Myocyte (in vitro differentiated cells): ENCODE measurements around the gene TMTC1. TPM values are rescaled to one million over a fixed set of nuclear protein-coding genes. Genes with fewer than 3 reads are reported as not detected.
A peak's percentile ranks its signal among the peaks of the same experiment; 100 is the strongest.

Source experiments
- DNase-seq: peaks from one replicate; pipeline ENCODE4 v3.0.0-alpha.2; 2012; ENCODE audit warnings: low read depth
- total RNA-seq: library from RNA; depleted of rRNA; stranded (reverse); fragments of >200 nt; gene quantifications from 2 replicates; pipeline ENCODE4 v1.2.3, GENCODE V29; 2014

Gene TMTC1
- total RNA-seq, 1 donor from 2014 or later = 159 TPM

DNA sequence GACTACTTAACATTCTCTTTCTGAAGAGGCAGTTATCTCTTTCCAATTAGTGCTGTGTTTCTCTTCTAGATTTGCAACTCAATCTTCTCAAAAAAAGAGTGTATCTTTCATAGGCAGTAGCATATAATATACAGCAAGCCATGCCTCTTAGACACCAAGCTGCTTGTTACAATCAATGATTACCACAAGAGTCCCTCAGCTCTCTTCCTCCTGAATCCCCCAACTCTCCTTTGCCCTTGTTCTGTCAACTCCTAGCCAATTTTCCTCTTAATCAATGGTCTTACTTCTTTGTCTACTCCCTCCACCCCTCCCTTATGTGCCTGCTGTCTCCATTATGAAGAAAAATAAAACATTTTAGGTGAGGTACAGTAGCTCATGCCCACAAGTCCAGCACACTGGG, 2.6 kb downstream of the TMTC1 start:
- no peak for DNase-seq

- no peak for DNase-seq
Observed at GRCh38 chr12:29780084-29780483, 3.7 kb downstream of the TMTC1 start.

- no peak for DNase-seq
Observed at GRCh38 chr12:29778531-29778930, 5.2 kb downstream of the TMTC1 start.

DNA sequence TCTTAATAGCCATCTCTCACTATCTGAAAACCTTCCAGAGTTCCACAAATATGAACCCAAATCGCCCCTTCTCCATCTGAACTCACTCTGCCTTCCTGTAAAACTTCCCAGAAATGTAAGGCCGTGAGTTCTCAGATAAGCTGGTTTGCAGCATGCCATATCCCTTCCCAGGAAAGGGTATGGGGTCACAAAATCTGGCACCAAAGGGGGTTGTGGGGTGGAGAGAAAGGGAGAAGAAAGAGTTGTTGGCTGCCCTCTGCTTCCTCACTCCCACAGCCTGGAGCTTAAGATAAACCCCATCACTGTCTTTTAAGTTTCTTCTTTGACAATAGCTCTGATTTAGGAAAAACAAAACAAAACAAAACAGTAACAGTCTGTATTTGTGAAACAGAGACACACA, 10.7 kb downstream of the TMTC1 start:
- no peak for DNase-seq

- no peak for DNase-seq
Observed at GRCh38 chr12:29771786-29772185, 12.0 kb downstream of the TMTC1 start.

DNA sequence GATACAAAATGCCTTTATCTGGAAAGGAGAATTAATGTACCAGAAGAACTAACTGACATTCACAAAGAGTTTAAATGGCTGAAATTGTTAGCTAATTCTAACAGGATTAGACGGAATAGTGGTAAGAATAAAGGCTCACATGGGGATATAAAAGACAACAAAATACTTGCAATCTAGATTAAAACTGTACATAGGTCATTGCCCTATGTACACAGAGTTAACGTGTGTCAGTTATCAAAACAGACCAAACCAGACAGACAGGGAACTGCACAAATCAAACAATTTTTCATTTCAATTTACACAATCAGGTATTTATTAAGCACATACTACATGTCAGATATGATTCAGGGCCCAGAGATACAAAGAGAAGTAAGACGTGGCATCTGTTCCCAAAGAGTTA, 12.6 kb downstream of the TMTC1 start:
- no peak for DNase-seq

DNA sequence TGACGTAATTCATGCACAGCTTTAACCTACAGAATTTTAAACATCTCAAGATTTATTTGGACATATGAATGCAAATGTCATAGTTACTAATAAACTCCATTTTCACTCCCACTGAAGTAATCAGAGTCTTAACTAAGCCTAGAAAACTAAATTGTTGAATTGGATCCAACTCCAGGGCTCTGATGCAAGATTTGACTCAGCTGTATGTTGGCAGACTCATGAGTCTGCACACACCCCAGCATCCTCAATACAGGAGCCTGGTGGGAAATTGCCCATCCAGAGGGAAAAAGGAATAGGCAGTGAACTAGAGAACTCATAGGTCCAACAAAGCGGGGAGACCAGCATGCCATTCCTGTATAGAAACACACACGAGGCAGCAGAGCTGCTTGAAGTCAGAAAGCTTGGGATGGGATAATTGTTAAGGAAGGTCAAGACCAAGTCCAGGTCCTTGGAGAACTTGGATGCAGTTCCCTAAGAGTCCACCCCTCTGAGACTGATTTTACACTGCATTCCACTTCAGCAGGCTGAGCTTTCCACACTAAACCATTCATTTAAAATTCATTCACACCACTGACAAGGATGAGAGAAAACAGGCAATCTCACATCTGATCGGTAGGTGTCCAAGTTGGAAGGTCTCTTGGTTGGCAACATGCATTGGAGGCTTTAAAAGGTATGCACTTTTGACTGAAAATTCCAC, 14.4 kb downstream of the TMTC1 start:
- peak; percentile 62 for DNase-seq

DNA sequence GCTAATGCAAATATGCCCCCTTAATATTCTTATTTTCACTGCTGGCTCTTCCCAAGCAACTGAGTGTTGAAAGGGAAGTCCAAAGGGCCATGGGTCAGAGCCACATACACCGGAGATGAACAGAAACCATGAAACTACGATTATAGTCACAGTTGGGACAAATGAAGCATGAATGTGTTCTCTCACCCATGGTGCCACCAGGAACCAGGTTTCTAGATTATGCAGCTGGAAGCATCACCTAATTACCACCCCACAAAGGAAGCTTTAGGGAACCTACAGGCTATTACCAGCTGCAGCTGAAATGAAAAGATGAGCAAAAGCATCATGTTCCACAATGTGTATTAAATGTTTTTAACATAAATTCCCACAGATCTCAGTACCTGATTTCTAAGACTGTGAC, 15.4 kb downstream of the TMTC1 start:
- no peak for DNase-seq

DNA sequence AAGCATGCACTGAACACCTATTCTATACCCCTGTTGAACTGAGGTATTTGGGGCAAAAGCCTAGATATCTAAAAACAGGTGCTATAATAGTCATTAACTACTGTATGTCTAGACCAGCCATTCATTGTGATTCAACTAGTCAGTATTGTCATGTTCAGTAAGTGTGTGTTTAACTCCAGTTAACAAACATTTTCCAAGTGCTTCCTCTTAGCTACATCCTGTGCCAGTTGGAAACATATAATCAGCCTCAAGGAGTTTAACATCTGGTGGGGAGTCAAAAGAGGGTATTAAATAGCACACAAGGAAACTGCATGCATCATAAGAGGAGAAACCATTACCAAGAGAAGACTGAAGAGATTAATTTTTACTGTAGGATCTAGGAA, 20.4 kb downstream of the TMTC1 start:
- no peak for DNase-seq

DNA sequence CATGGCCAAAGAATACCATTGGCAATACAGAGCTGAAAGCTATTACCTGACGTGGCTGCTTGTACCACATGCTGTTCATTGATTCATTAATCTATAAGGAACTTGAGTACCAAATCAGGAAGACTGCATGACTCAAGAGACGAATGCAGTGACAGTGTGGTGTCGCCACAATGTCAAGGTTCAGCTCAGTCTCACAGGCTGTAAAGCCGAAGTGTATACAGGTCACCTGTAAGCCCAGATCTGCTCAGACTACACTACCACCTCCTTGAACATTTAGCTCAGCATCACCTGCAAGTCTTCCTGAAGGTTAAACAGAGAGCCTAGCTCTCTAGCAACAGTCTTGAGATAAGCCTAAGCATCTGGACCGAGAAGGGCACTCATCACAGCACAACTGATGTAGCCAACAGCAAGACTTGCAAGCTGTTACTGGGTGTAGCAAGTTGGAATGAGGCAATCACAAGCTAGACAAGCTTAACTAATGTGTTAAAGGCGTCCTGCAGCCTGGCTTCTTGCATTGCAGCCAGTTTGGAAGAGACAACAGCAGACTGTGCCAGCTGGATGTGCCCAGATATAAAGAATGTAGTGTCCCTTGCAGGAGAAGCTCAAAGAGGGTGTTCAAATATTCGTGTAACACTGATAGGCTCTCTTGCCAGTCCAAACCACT, 21.0 kb downstream of the TMTC1 start:
- no peak for DNase-seq

GRCh38 chr12:29759950-29760349, 23.8 kb downstream of the TMTC1 start:
- no peak for DNase-seq

- no peak for DNase-seq
Observed at GRCh38 chr12:29756741-29757390, 26.9 kb downstream of the TMTC1 start.

DNA sequence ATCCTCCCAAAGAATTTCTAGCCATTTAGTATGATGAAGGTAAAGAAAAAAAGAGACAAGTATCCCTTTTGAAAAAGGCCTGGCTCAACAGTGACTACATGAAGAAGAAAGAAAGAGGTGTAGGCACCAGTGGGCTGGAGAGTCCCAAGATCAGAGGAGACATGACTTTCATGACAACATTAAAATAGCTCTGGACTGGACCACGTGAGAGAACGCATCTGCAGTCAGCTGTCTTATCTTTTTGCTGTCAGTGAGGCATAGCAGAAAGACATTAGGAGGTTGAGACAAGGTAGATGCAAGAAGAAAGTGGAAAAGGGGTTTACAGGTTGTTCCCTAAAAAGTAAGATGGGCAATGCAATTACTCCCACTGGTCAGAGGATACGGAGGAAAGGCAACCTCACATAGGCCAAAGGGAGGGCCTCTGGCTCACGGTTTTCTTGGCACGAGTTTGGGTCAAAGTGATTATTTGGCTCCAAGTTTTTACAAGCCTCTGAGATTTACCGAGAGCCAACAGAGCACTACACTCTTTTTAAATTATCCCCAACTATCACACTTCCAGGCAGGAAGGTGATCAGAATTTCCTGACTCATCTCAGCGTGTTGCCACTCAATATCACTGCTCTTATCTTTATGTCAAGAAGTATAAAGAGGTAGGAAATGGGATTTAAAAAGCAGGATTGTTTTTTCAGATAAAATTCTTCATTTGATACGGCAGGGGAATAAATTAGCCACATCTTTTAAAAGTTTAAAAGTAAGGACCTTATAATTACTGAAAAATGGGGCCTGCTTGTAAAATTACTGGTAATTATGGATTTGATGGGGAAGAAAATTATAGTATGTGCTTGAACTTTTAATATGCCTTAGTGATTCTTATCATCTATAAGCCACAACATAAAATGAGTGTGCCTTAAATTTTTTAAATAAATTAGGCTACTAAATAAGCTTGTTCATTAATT, 29.2 kb downstream of the TMTC1 start:
- DNase-seq = no peak

GRCh38 chr12:29752121-29752520, 31.6 kb downstream of the TMTC1 start:
- no peak for DNase-seq

DNA sequence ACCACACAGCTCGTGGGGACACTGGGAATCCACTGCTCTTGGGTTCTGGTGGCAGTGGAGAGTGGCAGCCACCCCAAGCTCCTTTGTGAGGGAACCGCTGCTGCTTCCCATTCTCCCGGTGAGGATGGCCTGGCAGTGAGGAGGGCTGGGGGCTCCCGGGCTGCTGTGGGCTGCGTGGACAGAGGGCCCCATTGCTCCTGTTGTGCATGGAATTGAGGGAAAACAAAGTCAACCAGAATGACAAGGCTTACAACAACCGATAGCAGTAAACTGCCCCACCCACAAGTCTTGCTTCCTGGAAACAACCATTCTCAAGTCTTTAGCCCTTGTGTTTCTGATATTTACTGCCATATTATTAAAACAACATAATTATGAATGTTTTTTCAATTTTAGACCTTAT, 32.1 kb downstream of the TMTC1 start:
- DNase-seq = no peak

- no peak for DNase-seq
Observed at GRCh38 chr12:29750928-29751220, 32.9 kb downstream of the TMTC1 start.

- no peak for DNase-seq
Observed at GRCh38 chr12:29750131-29750927, 33.4 kb downstream of the TMTC1 start.

DNA sequence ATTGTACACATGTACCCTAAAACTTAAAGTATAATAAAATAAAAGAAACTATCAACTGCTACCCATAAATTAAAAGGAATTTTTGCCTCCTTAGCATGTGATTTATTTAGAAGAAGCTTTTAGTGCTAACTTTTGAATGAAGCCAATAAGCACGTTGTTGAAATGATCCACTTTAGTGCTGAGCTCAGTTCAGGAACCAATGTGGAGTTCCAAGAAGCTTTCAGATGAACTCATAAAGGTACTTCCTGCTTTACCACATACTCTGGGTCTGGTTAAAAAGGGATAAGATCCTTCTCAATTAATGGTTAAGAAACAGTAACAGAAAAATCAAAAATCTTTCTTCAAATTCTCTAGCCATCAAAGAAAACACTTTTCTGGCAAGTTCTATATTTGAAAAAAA, 39.4 kb downstream of the TMTC1 start:
- no peak for DNase-seq

- DNase-seq = peak; percentile 76
Observed at GRCh38 chr12:29743801-29744200, 39.9 kb downstream of the TMTC1 start.

DNA sequence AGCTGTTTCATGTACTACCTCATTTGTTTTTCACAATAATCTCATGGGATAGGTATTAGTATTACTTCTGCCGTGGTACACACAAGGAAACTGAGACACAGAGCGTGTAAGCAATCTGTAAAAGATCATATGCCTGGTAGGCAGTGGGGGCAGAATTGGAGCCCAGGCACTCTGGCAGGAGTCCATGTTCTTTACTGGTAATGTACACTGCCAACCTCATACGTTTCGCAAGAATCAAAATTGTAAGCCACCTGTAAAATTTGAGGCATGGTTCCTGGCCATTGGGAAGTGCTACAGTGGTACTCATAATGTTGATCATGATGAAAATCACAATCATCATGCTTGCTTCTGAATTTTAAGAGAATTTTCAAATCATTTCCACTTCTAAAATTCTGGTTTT, 40.7 kb downstream of the TMTC1 start:
- DNase-seq = no peak

- DNase-seq = no peak
Observed at GRCh38 chr12:29742646-29743045, 41.1 kb downstream of the TMTC1 start.
